Keratinocyte (primary cell): ENCODE measurements around the gene SPTBN1.

Source experiments
- CTCF ChIP-seq, 3 experiments: IDR thresholded peaks in 1 of 3; conservative IDR thresholded peaks in 1 of 3; optimal IDR thresholded peaks in 1 of 3; 2 replicates in 2 of 3; 3 replicates in 1 of 3; pipeline versions ENCODE3 to v1.5.1; 2011; ENCODE audit warnings: low read length in 3 of 3, mild to moderate bottlenecking in 3 of 3, moderate library complexity in 2 of 3, control low read depth in 1 of 3, inconsistent platforms in 1 of 3; ENCODE audit not compliant: insufficient read depth in 2 of 3; ENCODE audit errors: extremely low read depth in 1 of 3
- EZH2 ChIP-seq: IDR thresholded peaks from one replicate; pipeline ENCODE4 v1.6.1; 2012; ENCODE audit warnings: inconsistent platforms, mild to moderate bottlenecking, low read length, moderate library complexity

- TF ChIP-seq CTCF (optimal IDR thresholded peaks at IDR 0.05 in 1 of 3, IDR thresholded peaks at IDR 0.05 in 1 of 3, conservative IDR thresholded peaks at IDR 0.05 in 1 of 3; ENCODE audit: extremely low read depth in 1 of 3, insufficient read depth in 2 of 3, low read length in 3 of 3) (no peak), EZH2 (no peak)
Measured at GRCh38 chr2:54503828-54504227, 47.7 kb downstream of the SPTBN1 start.
